Choroid plexus epithelial cell (primary cell): ENCODE measurements around the gene HSF4.
"Not testable (repeated sequence)": the region's sequence is repeated elsewhere in the genome, so short reads cannot be mapped to it uniquely, and the experiment has no call there.

ENCODE experiments used
- DNase-seq: peaks from one replicate; pipeline ENCODE4 v3.0.0-alpha.2; 2010; ENCODE audit warnings: low read depth
- H3K4me3 ChIP-seq: 2 replicates; pipeline ENCODE4 v1.5.1; 2011; ENCODE audit warnings: low read depth, mild to moderate bottlenecking, control low read depth, low read length, moderate library complexity
- CTCF ChIP-seq: conservative IDR thresholded peaks from 2 replicates; pipeline ENCODE4 v1.5.1; 2011; ENCODE audit warnings: low read depth, mild to moderate bottlenecking, control low read depth, inconsistent platforms, low read length, moderate library complexity

Gene HSF4

GRCh38 chr16:67164599-67165061 is at the start of gene HSF4:
HSF4 (plus strand) TSS chr16:67164745; CDS start chr16:67164812, 67 bp downstream.
- no peak for TF ChIP-seq CTCF
- peak within 1 kb of the TSS; percentile 32 for H3K4me3 ChIP-seq
- no peak for DNase-seq

- H3K4me3 ChIP-seq: no peak overlapping the region
- TF ChIP-seq CTCF: no peak
- no peak for DNase-seq
Measured at GRCh38 chr16:67114793-67115192, 49.8 kb upstream of the HSF4 start.

GRCh38 chr16:67115639-67116038 is 48.9 kb upstream of the HSF4 start:
- no peak for TF ChIP-seq CTCF
- DNase-seq: peak; percentile 68
- H3K4me3 ChIP-seq: no peak overlapping the region

- no peak overlapping the region for H3K4me3 ChIP-seq
- DNase-seq: no peak
- no peak for TF ChIP-seq CTCF
Measured at GRCh38 chr16:67116388-67117311, 47.9 kb upstream of the HSF4 start.

GRCh38 chr16:67117716-67118115 is 46.8 kb upstream of the HSF4 start:
- no peak for TF ChIP-seq CTCF
- no peak overlapping the region for H3K4me3 ChIP-seq
- DNase-seq: no peak

- H3K4me3 ChIP-seq: no peak overlapping the region
- DNase-seq: no peak
- TF ChIP-seq CTCF: no peak
Measured at GRCh38 chr16:67120025-67120424, 44.5 kb upstream of the HSF4 start.

- H3K4me3 ChIP-seq, DNase-seq: not testable (repeated sequence)
Measured at GRCh38 chr16:67122799-67123198, 41.7 kb upstream of the HSF4 start.
